ENCODE measurements around the gene COL6A5. TPM values are rescaled to one million over a fixed set of nuclear protein-coding genes. Genes with fewer than 3 reads are reported as not detected.

The COL6A5 gene
- total RNA-seq, 1 donor from 2014 or later, result not detected

GRCh38 chr3:130316169-130316568 is 29.3 kb upstream of the COL6A5 start:
- Histone ChIP-seq H3K9me3 (replicated peaks) (peaks cover 6% of the 10 kb centered on the region), H3K4me1 (no peaks in the 10 kb centered on the region), H3K4me3 (no peak overlapping the region), H3K27me3 (ENCODE audit: low read depth) (no peaks in the 10 kb centered on the region), H3K36me3 (no peaks in the 10 kb centered on the region), H3K27ac (replicated peaks) (no peak overlapping the region)
- no peak for TF ChIP-seq CTCF (IDR thresholded peaks at IDR 0.05; ENCODE audit: borderline replicate concordance)
- no peak for DNase-seq
- intact Hi-C loops (cut with micrococcal nuclease), result no loop called here

- TF ChIP-seq CTCF (IDR thresholded peaks at IDR 0.05; ENCODE audit: borderline replicate concordance), result no peak
- Histone ChIP-seq H3K27me3 (ENCODE audit: low read depth) (peaks cover 3% of the 10 kb centered on the region), H3K4me3 (no peak overlapping the region), H3K36me3 (no peaks in the 10 kb centered on the region), H3K9me3 (replicated peaks) (peaks cover 18% of the 10 kb centered on the region), H3K27ac (replicated peaks) (no peak overlapping the region), H3K4me1 (no peaks in the 10 kb centered on the region)
- intact Hi-C loops (cut with micrococcal nuclease), result no loop called here
- DNase-seq, result no peak
Measured at GRCh38 chr3:130323503-130323902, 22.0 kb upstream of the COL6A5 start.

- H3K9me3 ChIP-seq (replicated peaks), result peaks cover 42% of the 10 kb centered on the region
- intact Hi-C loops (cut with micrococcal nuclease), result no loop called here
- no peak for DNase-seq
- no peak overlapping the region for H3K4me3 ChIP-seq
- no peak overlapping the region for H3K27ac ChIP-seq (replicated peaks)
- H3K36me3 ChIP-seq, result no peaks in the 10 kb centered on the region
- no peaks in the 10 kb centered on the region for H3K4me1 ChIP-seq
- H3K27me3 ChIP-seq (ENCODE audit: low read depth), result peaks cover 31% of the 10 kb centered on the region
- no peak for TF ChIP-seq CTCF (IDR thresholded peaks at IDR 0.05; ENCODE audit: borderline replicate concordance)
Measured at GRCh38 chr3:130340766-130341165, 4.7 kb upstream of the COL6A5 start.

GRCh38 chr3:130341388-130341787 is 4.1 kb upstream of the COL6A5 start:
- Histone ChIP-seq H3K36me3 (no peaks in the 10 kb centered on the region), H3K27ac (replicated peaks) (no peak overlapping the region), H3K4me3 (no peak overlapping the region), H3K4me1 (no peaks in the 10 kb centered on the region), H3K27me3 (ENCODE audit: low read depth) (peaks cover 37% of the 10 kb centered on the region), H3K9me3 (replicated peaks) (peaks cover 36% of the 10 kb centered on the region)
- TF ChIP-seq CTCF (IDR thresholded peaks at IDR 0.05; ENCODE audit: borderline replicate concordance), result no peak
- intact Hi-C loops (cut with micrococcal nuclease), result no loop called here
- no peak for DNase-seq

- TF ChIP-seq CTCF (IDR thresholded peaks at IDR 0.05; ENCODE audit: borderline replicate concordance), result no peak
- Histone ChIP-seq H3K4me1 (no peaks in the 10 kb centered on the region), H3K27me3 (ENCODE audit: low read depth) (peaks cover 42% of the 10 kb centered on the region), H3K4me3 (no peak overlapping the region), H3K27ac (replicated peaks) (no peak overlapping the region), H3K9me3 (replicated peaks) (peaks cover 31% of the 10 kb centered on the region), H3K36me3 (no peaks in the 10 kb centered on the region)
- DNase-seq, result no peak
- intact Hi-C loops (cut with micrococcal nuclease), result no loop called here
Measured at GRCh38 chr3:130341882-130342281, 3.6 kb upstream of the COL6A5 start.

Measured in left ventricle myocardium inferior (tissue), 1 donor.